OCI-LY1 (cell line): ENCODE results near the gene PLEKHO1.

Experiments used
- H2AFZ ChIP-seq: fragments of 200-600 bp; sonication (generic), shearing (Covaris generic); 2 replicates; pipeline ENCODE4 v1.6.0; 2014; ENCODE audit warnings: antibody characterized with exemption, mild to moderate bottlenecking, low read length
- H3F3A ChIP-seq: fragments of 200-600 bp; sonication (generic), shearing (Covaris generic); 2 replicates; pipeline ENCODE4 v1.6.0; 2014; ENCODE audit warnings: mild to moderate bottlenecking, antibody characterized with exemption, low read length, moderate library complexity; ENCODE audit not compliant: insufficient read depth
- H3K27ac ChIP-seq: fragments of 200-600 bp; sonication (generic); 2 replicates; pipeline ENCODE4 v1.5.1; 2014; ENCODE audit warnings: low read length, mixed run types, mild to moderate bottlenecking, low read depth; ENCODE audit not compliant: poor library complexity, severe bottlenecking
- H3K27me3 ChIP-seq: fragments of 200-600 bp; sonication (generic); 2 replicates; pipeline ENCODE4 v1.6.0; 2014; ENCODE audit warnings: antibody characterized with exemption, mild to moderate bottlenecking, low read length, moderate library complexity; ENCODE audit not compliant: insufficient read depth
- H3K36me3 ChIP-seq: fragments of 200-600 bp; sonication (generic); 2 replicates; pipeline ENCODE4 v1.6.1; 2014; ENCODE audit warnings: mild to moderate bottlenecking, antibody characterized with exemption, low read length, moderate library complexity, mixed read lengths; ENCODE audit not compliant: insufficient read depth
- H3K4me1 ChIP-seq: fragments of 200-600 bp; sonication (generic); 2 replicates; pipeline ENCODE4 v1.5.1; 2014; ENCODE audit warnings: mild to moderate bottlenecking, low read length, moderate library complexity; ENCODE audit not compliant: insufficient read depth, severe bottlenecking
- H3K4me2 ChIP-seq: fragments of 200-600 bp; sonication (generic), shearing (Covaris generic); 2 replicates; pipeline ENCODE4 v1.6.1; 2014; ENCODE audit warnings: low read length
- H3K4me3 ChIP-seq: fragments of 200-600 bp; sonication (generic); 2 replicates; pipeline ENCODE4 v1.5.1; 2014; ENCODE audit warnings: low read length, low read depth, mild to moderate bottlenecking, mixed read lengths; ENCODE audit not compliant: poor library complexity, severe bottlenecking
- H3K79me2 ChIP-seq: fragments of 200-600 bp; shearing (Covaris generic); 2 replicates; pipeline ENCODE4 v1.6.1; 2016; ENCODE audit warnings: mixed run types, low read length, mixed read lengths; ENCODE audit not compliant: insufficient read depth
- H3K9ac ChIP-seq: fragments of 200-600 bp; sonication (generic), shearing (Covaris generic); 2 replicates; pipeline ENCODE4 v1.6.1; 2014; ENCODE audit warnings: mild to moderate bottlenecking, low read length, mixed read lengths
- H3K9me2 ChIP-seq: fragments of 200-600 bp; sonication (generic), shearing (Covaris generic); 2 replicates; pipeline ENCODE4 v1.6.1; 2014; ENCODE audit warnings: low read depth, mild to moderate bottlenecking, low read length, mixed read lengths
- H3K9me3 ChIP-seq: fragments of 200-600 bp; shearing (Covaris generic); 2 replicates; pipeline ENCODE4 v1.6.1; 2014; ENCODE audit warnings: low read length, mixed read lengths
- H4K20me1 ChIP-seq: fragments of 200-600 bp; sonication (generic), shearing (Covaris generic); 2 replicates; pipeline ENCODE4 v1.6.0; 2016; ENCODE audit warnings: mild to moderate bottlenecking, low read length; ENCODE audit not compliant: insufficient read depth
- EZH2 ChIP-seq: fragments of 200-600 bp; sonication (generic), shearing (Covaris generic); IDR thresholded peaks from 2 replicates; pipeline ENCODE4 v1.8.0; 2017; ENCODE audit warnings: borderline replicate concordance, mixed run types, mild to moderate bottlenecking, antibody characterized with exemption, low read length, moderate library complexity, mixed read lengths
- TF ChIP-seq, protein P1 (sequence below): fragments of 200-600 bp; sonication (generic), shearing (Covaris generic); IDR thresholded peaks from 2 replicates; pipeline ENCODE4 v1.5.1; 2017; ENCODE audit warnings: mild to moderate bottlenecking, antibody characterized with exemption, low read length, moderate library complexity, mixed read lengths

The PLEKHO1 gene, protein sequence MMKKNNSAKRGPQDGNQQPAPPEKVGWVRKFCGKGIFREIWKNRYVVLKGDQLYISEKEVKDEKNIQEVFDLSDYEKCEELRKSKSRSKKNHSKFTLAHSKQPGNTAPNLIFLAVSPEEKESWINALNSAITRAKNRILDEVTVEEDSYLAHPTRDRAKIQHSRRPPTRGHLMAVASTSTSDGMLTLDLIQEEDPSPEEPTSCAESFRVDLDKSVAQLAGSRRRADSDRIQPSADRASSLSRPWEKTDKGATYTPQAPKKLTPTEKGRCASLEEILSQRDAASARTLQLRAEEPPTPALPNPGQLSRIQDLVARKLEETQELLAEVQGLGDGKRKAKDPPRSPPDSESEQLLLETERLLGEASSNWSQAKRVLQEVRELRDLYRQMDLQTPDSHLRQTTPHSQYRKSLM

DNA sequence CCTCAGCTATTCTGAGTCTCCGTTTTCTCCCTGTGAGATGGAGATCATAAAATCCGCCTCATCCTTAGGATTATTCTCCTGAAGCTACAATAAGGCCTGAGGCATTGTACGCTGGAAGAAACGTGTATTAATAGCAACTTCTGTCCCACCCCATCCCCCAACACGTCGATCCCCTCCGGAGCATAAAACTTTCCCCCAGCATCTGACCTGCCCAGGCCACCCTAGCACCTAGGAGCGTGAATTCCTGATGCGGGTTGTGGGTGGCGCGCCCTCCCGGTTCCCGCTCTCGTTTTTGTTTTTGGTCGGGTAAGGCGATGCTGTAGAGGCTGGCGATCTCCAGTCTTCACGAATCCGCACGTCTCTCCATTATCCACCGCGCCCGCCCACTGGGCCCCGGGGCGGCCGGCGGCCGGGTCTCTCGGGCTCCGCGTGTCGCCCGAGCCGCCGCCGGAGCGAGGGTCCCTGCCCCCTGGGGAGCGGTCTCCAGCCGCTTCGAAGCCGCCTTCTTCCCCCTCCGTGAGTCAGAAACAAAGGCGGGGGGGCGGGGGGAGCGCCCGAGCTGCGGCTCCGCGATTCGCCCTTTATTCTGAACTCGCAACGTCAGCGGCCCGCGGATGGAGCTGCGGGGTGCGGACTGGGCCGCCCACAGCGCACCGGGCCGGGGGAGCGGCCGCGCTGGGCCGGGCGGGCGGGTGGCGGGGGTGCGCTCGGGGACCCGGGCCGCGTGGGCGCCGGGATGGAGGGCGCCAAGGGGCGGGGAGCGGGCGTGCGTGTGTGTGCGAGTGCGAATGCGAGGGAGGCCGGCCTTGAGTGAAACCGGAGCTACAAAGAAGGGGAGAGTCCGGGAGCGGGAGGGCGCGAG is at the start of gene PLEKHO1:
Gene PLEKHO1 (plus strand): TSS at position 646 of the 862 bp plus-strand sequence. CDS start 342 bp downstream, outside the sequence.
- Histone ChIP-seq H3K9me3 (no peaks in the 10 kb centered on the region), H3K27ac (peak within 1 kb of the TSS; percentile 78), H3K9me2 (no peaks in the 10 kb centered on the region), H3F3A (no peaks in the 10 kb centered on the region), H4K20me1 (no peaks in the 10 kb centered on the region), H3K27me3 (no peaks in the 10 kb centered on the region), H3K4me1 (peaks cover 22% of the 10 kb centered on the region), H2AFZ (no peak within 1 kb of the TSS), H3K4me3 (peak within 1 kb of the TSS; percentile 76), H3K36me3 (peaks cover 15% of the 10 kb centered on the region; the same call in 1 of the 2 replicates), H3K4me2 (peak within 1 kb of the TSS; percentile 83), H3K79me2 (no peaks in the 10 kb centered on the region), H3K9ac (peak within 1 kb of the TSS; percentile 78)
- TF ChIP-seq, protein P1, sequence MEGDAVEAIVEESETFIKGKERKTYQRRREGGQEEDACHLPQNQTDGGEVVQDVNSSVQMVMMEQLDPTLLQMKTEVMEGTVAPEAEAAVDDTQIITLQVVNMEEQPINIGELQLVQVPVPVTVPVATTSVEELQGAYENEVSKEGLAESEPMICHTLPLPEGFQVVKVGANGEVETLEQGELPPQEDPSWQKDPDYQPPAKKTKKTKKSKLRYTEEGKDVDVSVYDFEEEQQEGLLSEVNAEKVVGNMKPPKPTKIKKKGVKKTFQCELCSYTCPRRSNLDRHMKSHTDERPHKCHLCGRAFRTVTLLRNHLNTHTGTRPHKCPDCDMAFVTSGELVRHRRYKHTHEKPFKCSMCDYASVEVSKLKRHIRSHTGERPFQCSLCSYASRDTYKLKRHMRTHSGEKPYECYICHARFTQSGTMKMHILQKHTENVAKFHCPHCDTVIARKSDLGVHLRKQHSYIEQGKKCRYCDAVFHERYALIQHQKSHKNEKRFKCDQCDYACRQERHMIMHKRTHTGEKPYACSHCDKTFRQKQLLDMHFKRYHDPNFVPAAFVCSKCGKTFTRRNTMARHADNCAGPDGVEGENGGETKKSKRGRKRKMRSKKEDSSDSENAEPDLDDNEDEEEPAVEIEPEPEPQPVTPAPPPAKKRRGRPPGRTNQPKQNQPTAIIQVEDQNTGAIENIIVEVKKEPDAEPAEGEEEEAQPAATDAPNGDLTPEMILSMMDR: no peak
- TF ChIP-seq EZH2: no peak

GRCh38 chr1:150102986-150103385 is 46.7 kb upstream of the PLEKHO1 start:
- Histone ChIP-seq H3F3A (no peaks in the 10 kb centered on the region), H3K27me3 (no peaks in the 10 kb centered on the region), H4K20me1 (no peaks in the 10 kb centered on the region), H3K36me3 (peaks cover 30% of the 10 kb centered on the region), H3K9me2 (no peaks in the 10 kb centered on the region), H3K9me3 (no peaks in the 10 kb centered on the region), H2AFZ (no peak overlapping the region), H3K9ac (no peak overlapping the region), H3K4me1 (no peaks in the 10 kb centered on the region), H3K27ac (no peak overlapping the region), H3K79me2 (no peaks in the 10 kb centered on the region), H3K4me2 (no peak overlapping the region), H3K4me3 (no peak overlapping the region)
- no peak for TF ChIP-seq EZH2
- TF ChIP-seq, protein P1: no peak

DNA sequence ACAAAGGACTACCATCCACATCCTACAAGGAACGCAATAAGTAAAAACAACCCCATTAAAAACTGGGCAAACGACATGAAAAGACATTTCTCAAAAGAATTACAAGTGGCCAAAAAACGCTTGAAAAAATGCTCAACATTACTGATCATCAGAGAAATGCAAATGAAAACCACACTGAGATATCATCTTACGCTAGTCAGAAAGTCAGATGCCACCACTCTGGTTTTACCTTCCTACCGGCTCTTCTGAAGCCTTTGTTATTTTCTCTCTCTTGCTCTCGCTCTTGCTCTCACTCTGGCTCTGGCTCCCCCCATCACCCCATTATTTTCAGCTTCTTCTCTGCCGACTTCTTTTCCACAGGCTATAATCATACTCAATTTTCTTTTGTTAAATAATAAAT is 43.4 kb upstream of the PLEKHO1 start:
- H3K4me1 ChIP-seq: no peaks in the 10 kb centered on the region
- H3K27me3 ChIP-seq: no peaks in the 10 kb centered on the region
- H2AFZ ChIP-seq: no peak overlapping the region
- peaks cover 9% of the 10 kb centered on the region for H3K36me3 ChIP-seq
- no peaks in the 10 kb centered on the region for H3K79me2 ChIP-seq
- H3K9me2 ChIP-seq: no peaks in the 10 kb centered on the region
- no peaks in the 10 kb centered on the region for H3K9me3 ChIP-seq
- H3K4me3 ChIP-seq: no peak overlapping the region
- H3K9ac ChIP-seq: no peak overlapping the region
- H3K4me2 ChIP-seq: no peak overlapping the region
- H3F3A ChIP-seq: no peaks in the 10 kb centered on the region
- no peaks in the 10 kb centered on the region for H4K20me1 ChIP-seq
- no peak overlapping the region for H3K27ac ChIP-seq
- TF ChIP-seq, protein P1: no peak
- TF ChIP-seq EZH2: no peak
